ENCODE data around the gene SACM1L.

Gene SACM1L

DNA sequence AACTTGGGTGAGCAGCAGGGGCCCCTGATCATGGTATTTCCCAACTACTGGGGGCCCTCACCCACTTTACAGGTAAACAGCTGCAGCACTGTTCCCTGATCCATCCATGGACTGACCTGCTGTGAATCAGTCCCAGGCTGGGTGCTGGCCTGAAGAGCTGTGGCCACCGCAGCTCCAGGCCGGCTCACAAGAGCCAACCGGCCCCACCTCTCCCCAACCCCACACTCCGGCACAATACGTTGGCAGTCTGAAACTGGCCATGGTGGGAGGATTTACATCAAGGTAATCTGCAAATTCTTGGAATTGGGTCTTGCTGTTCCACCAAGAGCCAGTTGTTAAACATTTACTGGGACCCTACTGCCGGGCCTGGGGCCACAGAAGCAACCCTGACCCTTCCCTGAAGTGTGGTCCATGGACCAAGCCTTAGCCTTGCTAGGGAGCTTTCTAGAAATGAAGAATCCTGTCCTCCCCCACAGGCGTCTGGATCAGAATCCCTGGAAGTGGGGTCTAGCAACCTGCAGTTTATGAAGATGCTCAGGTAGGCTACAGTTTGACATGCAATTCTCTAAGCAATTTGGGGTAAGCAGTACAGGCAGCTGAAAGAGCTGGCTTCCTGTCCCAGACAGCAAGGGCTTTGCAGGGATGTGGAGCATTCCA lies 103.4 kb downstream of the SACM1L start:
- DNase-seq, result no peak

DNA sequence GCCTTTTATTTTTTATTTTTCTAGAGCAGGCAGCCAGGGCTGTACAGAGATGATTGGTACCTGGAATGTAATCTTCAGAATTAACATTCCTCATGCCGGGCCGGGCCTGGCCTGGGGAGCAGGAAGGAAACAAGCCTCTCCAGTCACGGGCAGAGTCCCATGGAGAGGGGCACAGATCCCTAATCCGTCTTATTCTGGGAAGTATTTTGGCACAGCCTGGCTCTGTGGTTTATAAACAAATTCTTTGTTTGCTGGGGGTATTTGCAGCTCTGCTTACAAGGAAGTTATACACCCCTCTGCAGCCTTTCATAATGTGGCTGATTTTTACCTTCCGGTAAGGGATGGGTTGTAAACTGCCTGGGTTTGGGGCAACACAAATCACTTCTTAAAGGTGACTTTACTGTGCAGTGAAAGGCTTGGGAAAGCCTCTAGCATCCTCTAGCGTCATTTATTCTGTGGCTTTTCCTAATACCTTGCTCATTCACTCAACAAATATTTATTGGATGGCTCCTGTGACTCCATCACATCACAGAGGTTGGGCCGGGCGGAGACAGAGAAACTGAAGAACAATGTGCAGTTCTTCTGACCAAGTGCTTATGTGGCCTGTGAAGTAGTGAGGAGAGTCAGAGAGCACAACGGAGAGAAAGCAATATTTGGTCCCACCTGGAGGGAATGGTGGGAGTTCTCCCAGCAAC lies 104.4 kb downstream of the SACM1L start:
- no peak for DNase-seq

DNA sequence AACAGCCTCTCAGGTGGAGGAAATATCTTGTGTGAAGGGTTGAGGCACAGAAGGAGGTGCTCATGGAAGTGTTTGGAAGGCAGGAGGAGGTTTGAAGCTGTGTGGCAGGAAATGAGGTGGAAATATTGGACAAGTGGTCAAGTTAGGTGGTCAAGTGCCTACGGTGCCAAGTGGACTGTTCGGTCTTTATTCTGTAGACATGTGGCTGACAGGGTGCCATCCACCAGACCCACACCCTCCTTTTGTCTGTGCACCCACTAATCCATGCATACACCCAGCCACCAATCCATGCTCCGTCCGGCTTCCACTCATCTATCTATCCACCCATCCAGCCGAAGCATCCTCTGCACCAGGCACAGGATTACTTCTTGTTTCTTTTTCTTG lies 105.0 kb downstream of the SACM1L start:
- no peak for DNase-seq

GRCh38 chr3:45794660-45795059 lies 105.5 kb downstream of the SACM1L start:
- no peak for DNase-seq

Data from cerebellar nuclear complex (tissue), 1 donor.